ENCODE measurements around the gene PLB1.
"Not testable (repeated sequence)": the region's sequence is repeated elsewhere in the genome, so short reads cannot be mapped to it uniquely, and the experiment has no call there.

Gene PLB1

GRCh38 chr2:28534817-28535216 lies 39.0 kb downstream of the PLB1 start:
- no peak for DNase-seq

- DNase-seq = no peak
Observed at GRCh38 chr2:28538134-28538533, 42.3 kb downstream of the PLB1 start.

GRCh38 chr2:28538652-28539051 lies 42.8 kb downstream of the PLB1 start:
- no peak for DNase-seq

DNA sequence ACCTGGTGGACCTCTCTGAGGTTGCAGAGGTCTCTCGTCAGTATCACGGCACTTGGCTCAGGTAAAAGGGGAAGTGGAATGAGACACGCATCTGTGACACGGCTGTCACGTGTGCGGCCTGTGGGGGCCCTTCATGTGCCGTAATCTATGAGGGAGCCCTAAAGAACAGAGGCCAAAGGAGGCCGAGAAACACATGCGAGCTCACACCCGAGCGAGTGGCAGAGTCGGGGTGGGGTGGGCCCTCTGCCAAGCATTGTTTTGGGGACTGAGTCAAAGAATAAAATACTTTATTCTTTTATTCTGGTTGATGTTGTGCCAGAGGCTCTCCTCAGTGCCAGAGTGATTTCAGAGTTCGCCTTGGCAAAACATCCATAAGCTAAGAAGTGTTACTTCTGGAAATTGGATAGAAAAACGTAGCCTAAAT lies 43.3 kb downstream of the PLB1 start:
- no peak for DNase-seq

DNA sequence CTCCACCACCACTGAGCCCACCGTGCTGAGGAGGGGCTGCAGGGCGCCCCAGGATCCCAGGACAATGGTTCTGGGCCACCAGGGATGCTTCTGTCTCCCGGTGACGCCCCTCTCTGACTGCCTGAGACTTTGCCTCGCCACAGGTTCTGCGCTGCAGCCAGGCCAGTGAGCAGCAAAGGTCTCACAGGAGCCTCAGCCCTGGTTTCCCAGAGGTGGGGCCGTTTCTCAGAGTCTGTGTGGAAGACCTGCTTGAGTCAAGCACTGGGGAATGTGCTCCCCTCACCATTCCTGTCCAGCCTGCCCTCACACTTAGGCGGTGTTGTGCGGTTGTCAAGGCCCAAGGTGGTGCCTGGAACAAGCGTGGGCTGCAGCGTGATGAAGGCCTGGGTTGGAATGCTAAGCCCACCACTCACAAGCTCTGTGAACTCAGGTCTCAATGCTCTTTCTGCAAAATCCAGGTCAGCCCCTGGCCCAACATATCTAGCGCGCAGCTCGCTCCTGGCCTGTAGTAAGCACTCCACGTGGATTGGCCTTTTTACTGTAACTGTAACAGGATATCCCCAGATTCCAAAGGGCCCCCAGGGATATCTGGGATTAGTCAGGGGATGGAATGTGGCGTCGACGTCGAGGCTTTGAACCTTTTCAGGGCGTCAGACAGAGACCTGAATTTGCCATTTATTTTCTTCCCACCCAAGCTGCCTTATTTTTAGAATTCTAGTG lies 47.6 kb downstream of the PLB1 start:
- DNase-seq = no peak

GRCh38 chr2:28544036-28544346 lies 48.1 kb downstream of the PLB1 start:
- DNase-seq = no peak

DNA sequence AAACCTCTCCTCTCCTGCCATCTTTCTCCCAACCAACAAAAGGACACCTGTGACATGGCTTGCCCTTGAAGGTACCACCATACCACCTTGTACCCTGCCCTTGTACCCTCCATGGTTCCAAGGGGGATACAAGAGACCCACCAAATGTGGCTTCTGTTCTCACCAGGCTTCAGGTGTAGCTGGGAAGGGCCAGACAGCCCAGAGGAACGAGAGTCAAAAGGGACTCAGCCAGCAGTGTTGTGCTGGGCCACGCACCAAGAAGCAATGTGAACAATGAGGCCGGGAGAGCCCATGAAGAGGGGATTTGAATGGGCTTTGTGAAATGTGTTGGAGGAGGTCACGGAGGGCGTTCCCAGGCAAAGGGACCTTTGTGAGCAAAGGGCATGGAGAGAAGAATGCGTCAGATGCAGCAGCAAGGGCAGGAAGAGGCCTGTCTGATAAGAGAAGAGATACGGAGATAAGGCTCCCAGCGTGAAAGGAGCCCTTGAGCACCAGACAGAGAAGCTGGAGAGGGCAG lies 48.6 kb downstream of the PLB1 start:
- DNase-seq = no peak

- DNase-seq = no peak
Observed at GRCh38 chr2:28544922-28545589, 49.2 kb downstream of the PLB1 start.

DNA sequence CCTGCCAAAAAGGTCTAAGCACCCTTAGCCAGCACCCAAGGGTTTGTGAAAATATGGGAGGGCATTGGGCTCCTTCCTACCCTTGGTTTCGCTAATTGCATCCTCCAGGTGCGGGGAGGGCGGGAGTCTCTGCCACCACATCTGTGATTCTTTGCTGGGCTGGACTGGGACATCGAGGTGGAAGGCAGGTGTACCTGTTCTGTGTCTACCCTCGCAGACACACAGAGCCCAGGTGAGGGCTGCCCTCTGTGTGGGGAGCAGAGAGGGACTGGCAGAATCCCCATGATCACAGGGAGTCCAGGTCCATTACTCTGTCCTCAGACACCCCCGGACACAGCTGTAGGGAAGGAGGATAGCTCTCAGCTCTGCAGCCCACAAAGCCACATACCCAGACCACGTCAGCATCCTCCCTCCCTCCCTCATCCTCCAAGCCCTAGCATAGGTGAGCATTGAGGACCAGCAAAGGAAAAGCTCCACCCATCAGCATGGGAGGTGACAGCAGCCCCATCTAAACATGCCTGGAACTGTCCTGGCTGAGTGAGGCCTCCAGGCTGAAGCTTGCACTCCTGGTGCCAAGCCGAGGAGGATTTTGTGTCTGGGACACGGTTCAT lies 49.8 kb downstream of the PLB1 start:
- DNase-seq = no peak

DNA sequence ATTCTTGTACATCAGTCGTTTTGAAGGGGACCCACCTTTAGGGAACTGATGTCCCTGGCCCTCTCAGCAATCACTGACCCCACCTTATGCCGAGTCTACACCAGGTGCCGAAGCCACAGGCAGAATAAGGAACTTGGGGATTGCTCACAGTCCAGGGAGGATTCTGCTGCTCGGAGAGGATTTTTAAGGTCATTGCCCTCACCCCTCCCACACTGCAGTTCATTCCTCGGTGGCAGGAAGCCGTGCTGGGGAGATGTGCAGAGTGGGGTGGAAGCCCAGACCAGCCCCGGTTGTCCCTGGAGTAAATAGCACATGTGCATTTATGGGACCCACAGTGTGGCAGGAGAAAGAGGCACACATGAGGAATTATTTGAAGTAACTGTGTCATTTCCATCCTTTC lies 50.4 kb downstream of the PLB1 start:
- no peak for DNase-seq

GRCh38 chr2:28547223-28547860 lies 51.5 kb downstream of the PLB1 start:
- no peak for DNase-seq

- no peak for DNase-seq
Observed at GRCh38 chr2:28547906-28548600, 52.2 kb downstream of the PLB1 start.

- not testable (repeated sequence) for DNase-seq
Observed at GRCh38 chr2:28550345-28550744, 54.5 kb downstream of the PLB1 start.

- DNase-seq = no peak
Observed at GRCh38 chr2:28552045-28552823, 56.4 kb downstream of the PLB1 start.

DNA sequence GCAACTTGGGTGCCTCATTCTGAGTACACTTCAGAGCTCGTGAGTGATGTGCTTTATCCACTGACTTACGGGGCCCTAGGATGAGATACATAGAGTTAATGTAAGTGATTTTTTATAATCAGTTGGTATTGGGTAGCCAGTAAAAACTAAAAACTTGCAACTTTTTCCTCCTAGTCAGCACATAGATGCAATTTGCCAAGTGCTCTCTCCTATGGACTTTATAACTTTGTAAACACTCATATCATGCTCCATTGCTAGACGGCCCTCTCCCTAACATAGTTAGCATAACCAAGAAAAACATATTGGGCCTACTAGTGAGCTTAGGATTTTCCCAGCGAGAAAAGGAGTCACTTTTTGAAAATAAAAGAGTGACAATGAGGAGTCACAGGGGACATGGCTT lies 60.4 kb downstream of the PLB1 start:
- no peak for DNase-seq

DNA sequence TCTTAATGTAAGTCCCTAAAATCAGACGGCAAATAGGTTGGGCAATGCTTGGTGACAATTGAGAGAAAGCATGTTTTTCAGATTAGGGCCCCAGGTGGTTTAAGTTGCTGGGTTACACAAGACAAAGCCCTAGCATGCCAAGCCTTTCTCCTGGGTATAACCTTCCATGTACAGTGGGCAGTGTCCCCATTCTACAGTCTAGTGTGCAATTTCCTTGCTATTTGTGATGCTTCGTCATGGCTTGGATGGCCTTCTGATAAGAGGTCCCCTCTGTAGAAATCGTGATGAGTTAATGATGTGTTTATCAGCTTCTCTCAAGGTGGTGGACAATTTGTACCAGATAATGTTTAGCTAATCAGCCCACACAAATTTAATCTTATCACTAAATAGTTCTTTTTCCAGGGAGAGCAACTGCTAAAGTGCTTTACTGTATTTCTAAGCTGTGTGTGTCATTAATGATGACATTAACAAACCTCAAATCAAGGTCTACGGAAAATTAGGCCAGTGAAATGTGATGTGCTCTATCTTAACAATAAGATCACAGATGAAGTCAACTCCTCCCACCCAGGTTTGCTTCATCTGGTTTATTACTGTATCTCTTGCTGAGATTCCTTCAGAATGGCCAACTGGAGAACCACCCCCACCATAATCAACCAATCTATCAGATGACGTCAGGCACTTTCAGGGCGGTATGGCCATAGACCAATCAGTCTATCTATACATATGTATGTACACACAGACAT lies 61.7 kb downstream of the PLB1 start:
- no peak for DNase-seq

- no peak for DNase-seq
Observed at GRCh38 chr2:28558158-28558820, 62.4 kb downstream of the PLB1 start.

DNA sequence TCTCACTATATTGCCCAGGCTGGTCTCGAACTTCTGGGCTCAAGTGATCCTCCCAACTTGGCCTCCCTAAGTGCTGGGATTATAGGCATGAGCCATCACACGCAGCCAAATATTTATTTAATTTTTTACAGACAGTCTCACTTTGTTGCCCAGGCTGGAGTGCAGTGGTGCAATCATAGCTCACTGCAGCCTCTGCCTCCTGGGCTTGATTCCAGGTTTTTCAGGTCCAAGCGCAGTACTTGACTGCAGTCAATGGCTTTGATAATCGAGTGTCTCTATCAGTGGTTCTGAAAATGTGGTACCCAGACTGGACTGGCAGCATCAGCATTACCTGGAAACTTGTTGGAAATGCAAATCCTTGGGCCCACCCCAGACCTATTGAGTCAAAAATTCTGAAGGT lies 63.1 kb downstream of the PLB1 start:
- DNase-seq = no peak

DNA sequence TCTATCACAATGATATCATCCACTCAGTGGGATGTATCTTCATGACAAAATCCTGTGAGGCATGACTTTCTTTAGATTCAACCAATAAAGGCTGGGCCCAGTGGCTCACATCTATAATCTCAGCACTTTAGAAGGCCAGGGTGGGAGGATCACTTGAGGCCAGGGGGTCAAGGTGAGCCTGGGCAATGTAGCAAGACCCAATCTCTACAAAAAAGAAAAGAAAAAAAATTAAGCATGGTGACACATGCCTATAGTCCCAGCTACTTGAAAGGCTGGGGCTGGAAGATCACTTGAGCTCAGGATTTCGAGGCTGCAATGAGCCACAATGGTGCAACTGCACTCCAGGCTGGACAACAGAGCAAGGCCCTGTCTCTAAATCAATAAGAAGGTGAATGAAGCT lies 68.0 kb downstream of the PLB1 start:
- DNase-seq = no peak

DNA sequence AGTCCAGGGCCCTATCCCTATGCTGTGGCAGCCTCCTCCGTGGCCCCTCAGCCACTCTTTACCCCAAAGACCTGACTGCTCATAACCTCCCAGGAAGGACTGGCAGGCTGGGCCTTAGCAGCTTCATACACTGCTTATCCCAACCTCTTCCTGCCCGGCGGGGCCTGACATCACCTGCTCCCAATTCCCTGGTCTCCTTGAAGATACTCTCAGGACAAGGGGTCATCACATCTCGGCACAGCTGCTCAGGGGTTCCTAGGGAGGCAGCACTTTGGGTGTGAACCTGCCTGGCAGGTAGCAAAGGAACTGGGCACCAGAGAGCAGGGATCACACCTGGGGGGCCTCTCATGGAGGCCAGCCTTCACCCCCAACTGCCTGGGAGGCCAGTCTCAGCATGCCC lies 68.5 kb downstream of the PLB1 start:
- no peak for DNase-seq

- DNase-seq = no peak
Observed at GRCh38 chr2:28565033-28565432, 69.2 kb downstream of the PLB1 start.

All from NCI-H1436 (cell line).